NK-92 treated with Interleukin-12 subunit alpha and Interleukin-12 subunit beta, amount 100 ng/mL, for 24 hours (cell line): ENCODE data around the gene SLC38A2.
A peak's percentile ranks its signal among the peaks of the same experiment; 100 is the strongest.

Source experiments
- DNase-seq: peaks from one replicate; lab custom pipeline; 2025; lab: John Stamatoyannopoulos, UW

Gene SLC38A2

DNA sequence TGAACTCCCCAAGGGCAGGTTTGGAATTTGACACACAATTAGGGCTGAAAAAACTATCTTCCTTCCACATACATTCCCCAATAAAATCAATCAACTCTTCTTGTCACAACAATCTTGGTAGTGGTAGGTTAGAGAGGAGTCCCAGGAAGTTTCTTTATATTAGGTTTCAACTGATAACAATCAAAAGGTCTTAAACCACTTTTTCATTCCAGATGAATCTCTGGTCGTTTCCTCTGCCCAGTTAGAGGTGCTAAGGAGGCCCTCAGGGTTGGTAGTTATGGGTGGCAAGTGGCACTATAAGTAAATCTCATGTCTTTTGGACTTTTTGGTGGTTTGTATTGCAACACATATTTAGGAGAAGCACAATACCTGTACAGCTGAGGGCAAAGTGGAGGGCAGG is 1.7 kb upstream of the SLC38A2 start:
- no peak for DNase-seq

- no peak for DNase-seq
These were observed 1.0 kb upstream of the SLC38A2 start for GRCh38 chr12:46373301-46374296.

DNA sequence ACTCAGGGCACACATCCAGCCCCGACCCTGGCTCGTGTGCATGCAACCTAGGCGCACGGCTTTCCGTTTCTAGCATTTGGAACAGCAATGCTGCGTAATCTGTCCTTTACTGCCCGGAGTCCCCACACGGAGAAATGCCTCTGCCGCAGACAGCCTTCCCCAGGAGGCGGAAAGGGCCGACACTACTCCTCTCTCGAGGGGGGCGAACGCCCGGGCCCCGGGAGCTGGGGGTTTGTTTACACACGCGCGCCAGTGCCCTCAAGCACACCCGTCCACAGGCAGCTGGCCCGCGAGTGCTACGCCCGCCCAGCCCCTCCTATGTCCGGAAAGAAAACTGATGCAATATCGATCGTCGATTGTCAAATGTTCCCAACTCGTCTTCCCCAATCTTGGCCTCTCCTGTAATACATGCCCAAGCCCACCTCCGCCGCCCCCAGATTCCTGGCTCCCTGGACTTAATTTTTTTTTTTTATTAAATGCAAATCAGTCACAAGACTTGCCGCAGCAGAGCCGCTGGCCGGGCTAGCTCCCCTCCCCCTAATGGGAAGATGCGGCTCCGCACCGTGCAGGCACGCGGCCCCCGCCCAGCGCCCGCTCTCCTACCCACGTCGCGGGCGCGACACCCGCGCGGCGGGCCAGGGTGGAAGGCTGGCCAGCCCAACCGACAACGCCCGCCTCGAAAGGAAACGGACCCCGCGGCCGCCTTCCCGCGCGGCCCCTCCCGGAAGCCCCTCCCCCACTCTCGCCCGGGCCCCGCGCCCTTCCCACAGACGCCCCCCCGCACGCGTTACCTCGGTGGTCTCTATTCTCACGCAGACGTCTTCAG is 642 bp downstream of the SLC38A2 start:
- DNase-seq, result peak; percentile 58

DNA sequence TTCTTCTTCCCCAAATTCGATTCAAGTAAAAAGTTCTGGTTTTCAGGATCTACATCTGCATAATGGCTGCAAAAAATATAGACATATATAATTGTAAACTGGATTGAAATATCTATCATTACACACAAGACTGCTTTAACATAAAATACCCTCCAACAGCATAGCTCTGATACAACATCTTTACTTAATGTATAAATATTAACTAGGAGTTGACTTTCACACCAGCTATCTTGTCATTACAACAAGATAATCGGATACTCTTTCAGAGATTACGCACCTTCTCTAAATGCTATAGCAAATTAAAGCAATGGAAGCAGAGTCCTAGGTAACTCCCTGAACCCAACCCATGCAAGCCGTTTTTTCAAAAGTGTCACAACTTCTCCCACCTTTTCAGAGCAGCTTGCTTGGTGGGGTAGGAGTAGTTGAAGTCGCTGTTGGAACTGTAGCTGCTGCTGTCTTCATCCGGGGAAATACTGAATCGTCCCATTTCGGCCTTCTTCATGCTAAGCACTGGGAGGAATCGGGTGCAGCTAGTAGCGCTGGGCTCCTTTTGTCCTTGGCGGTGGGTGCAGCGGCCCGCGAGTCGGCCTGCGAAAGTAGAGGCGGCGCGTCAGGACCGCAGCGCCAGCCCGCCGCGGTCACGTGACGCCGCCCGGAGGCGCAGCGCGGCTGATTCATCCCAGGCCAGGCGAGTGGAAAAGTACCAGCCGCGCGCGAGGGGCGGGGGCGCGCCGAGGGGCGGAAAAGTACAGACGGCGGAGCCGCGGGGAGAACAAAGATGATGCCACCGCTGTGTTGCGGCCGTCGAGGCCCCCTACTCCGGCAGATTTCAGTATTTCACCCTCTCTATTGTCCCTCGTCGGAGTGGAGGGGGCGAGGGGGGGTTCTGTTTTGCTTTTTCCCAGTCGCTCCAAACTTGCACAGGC is 1.5 kb downstream of the SLC38A2 start:
- peak; percentile 81 for DNase-seq

GRCh38 chr12:46370380-46370734 is 2.2 kb downstream of the SLC38A2 start:
- no peak for DNase-seq

DNA sequence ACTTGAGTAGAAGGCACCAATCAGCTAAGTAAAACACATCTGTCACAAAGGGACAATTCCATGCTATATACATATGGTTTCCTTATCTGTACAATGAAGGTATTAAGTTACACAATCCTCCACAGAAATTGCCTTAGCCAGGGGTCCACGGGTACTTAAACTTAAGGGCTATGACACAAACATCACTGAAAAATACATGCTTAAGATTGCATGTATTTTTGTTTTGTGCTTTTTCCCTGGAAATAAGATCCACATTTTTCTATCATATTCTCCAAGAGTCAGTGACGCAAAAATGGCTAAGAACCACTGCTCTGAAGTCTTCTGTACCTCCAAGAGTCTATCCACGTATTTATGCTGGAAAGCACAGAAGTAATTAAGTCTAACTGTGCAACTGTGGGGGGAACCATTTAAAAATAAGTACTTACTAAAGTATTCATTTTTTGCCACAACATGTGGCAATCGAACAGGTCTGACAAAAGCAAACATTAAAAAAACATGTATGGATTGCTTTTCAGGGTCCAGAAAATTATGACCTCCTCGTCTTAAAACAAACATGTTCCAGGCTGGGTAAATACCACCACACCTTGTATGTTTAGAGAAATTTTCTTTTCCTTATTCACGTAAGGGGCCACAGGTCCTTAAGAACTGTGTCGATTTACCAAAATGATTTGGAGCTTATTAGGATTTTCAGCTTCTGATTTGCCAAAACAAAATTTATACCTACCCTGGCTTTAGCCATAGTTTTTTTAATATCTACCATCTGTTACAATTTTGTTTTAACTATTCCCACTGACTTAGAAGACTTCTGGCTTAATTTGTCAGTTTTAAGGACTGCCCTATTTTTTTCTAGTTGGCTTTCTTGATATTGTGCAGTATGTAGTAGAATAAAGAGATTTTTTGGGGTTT is 2.8 kb downstream of the SLC38A2 start:
- DNase-seq, result no peak

DNA sequence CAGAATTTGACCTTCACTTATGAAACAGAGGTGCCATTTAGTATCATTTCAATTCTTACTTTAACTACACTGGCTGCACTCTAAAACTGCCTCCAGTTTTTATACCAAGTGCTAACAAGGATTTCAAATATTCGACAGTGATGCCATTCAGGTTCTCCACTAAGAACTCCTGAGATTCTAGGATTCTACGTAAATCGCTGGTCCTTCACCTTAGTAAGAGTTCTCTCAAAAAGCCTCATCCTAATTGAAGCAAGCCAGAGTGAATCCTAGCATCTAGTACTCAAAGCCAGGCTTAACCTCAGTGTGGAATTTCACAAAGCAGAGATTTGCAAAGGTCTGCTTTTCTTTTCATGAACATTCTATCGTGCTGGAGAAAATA is 3.5 kb downstream of the SLC38A2 start:
- DNase-seq, result no peak

GRCh38 chr12:46368684-46369083 is 3.9 kb downstream of the SLC38A2 start:
- no peak for DNase-seq

DNA sequence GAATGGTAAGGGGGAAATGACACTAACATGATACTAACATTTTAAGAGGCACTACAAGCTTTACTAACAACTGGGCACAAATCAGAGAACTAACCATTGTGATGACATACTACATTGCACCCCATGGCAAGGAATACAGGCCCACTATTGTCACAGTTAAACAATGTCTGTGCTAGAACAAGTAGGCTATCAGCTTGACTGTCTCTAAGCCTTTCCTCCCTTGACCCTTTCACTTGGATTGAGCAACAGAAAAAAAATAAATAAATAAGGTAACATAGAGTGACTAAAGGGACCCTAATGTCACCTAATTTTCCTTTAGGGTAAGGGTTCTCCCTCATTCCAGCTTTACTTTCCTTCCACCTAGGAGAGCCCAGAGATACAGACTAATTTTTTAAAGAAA is 4.4 kb downstream of the SLC38A2 start:
- no peak for DNase-seq

GRCh38 chr12:46367351-46368029 is 5.1 kb downstream of the SLC38A2 start:
- no peak for DNase-seq

DNA sequence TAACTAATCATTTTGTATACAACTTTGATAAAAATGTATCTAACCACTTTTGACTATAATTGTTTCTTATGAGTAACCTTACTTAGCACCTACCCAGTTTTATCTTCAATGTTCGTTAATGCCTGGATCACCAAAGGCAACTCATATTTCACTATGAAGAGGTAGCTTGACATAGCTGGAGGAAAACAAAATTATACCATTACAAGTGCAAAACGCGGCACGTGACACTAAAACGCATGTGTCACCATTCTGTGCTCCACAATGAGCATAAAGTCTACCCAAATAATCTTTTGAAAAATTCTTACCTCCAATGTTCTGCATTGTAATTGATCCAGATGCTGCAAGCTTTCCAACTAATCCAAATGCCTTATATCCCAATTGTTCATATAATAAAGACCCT is 5.8 kb downstream of the SLC38A2 start:
- DNase-seq, result no peak

- DNase-seq, result no peak
These were observed 6.6 kb downstream of the SLC38A2 start for GRCh38 chr12:46365951-46366379.

DNA sequence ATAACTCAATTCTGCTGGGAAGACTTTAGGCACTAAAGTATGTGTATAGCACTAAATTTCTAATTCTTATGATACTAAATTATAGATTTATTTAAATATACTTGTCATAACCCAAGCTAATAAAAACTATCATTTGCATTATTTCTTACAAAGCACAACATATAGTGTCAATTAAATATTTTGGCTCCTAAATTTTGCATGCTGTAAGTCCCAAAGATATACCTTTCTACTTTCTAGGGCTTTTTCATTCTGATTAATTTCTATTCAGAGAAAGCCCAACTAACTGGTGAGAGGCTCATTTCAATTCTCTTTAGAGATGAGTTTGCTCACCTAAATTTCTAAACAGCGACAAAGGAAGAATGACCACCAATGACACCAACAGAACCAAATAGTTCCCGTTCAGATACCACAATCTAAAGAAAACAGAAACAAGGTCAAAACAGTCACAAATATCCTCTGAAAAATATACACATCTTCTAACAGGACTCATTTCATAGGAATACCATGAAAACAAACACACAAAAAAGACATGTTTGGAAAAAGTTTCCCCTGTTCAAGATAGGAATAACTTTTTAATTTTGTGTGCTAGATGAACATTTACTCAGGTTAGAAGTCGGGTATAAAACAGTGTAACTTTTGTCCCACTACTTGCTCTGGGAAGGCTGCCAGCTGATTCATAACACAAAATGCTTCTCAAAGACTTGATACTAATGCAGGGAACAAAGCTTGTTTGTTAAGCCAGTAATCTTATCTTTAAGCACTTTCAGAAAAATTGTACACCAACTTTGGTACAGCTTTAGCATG is 7.6 kb downstream of the SLC38A2 start:
- DNase-seq, result no peak

GRCh38 chr12:46364300-46364696 is 8.3 kb downstream of the SLC38A2 start:
- DNase-seq, result no peak

- no peak for DNase-seq
These were observed 8.8 kb downstream of the SLC38A2 start for GRCh38 chr12:46363582-46364299.

DNA sequence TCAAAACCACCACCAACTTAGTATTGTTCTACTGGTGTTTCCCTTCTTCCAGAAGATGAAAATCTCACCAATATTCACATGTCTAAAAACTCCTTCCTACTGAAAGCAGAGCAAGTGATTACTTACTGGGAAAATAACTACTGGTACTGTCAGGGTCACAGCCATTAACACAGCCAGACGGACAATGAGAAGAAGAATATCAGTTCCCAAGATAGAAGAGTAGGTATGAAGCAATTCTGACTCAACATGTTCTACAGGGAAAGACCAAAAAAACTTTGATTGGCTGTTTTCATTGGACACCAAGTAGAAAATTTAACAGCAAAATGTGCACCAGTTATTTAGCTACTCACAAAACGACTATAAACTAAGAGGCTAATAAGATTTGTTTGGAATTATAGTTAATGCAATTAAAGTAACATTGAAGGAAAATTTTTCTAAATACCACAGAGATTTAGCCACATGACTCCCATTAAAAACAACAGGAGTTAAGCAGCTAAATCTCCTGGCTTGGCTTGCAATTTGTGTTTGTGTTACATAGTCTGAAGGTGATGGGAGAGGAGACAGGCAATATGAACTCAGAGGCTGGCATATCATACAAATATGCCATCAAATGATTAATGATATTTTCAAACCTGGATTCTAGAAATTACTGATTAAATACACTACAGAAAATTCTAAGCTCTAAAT is 9.5 kb downstream of the SLC38A2 start:
- no peak for DNase-seq

DNA sequence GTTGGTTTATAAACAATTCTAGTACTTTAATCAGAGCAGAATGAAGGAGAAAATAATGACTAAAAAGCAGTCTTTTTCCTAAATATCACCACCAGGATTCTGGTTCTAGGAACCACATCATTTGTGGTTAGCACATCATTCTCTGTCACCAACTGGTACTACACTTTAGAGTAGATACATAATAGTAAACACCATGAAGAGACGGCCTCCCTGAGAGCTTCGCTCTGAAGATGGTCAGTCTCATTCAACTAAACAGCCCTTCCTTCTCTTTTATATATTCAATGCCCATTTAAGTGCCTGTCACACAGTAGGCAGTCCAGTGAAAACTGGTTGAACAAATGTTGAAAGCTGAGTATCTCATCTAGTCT is 10.9 kb downstream of the SLC38A2 start:
- no peak for DNase-seq
